ENCODE measurements around the gene RBSN. TPM values are rescaled to one million over a fixed set of nuclear protein-coding genes. Genes with fewer than 3 reads are reported as not detected.

The RBSN gene
- total RNA-seq, 1 experiment from 2014 or later: 18.4 TPM

DNA sequence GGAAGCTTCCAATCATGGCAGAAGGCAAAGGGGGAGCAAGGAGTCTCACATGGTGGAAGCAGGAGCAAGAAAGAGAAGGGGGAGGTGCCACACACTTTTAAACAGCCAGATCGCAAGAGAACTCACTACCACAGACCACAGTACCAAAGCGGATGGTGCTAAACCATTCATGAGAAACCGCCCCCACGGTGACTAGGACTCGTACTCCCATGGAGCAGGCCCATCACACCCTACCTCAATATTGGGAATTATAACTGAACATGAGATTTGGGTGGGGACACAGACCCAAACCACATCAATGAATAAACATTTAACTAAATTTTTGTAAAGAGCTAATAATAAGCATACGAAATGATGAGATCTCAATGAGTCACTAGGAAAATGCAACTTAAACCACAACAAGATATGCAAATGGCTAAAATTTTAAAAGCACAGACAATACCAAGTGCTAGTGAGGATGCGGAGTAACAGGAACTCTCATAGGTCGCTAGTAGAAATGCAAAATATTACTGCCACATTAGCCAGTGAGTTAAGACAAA lies 43.9 kb downstream of the RBSN start:
- CTCF ChIA-PET: interaction anchor here (1.3 kb wide), 1 partner anchor 9 kb away, joined by 3 read pairs; no protein-coding TSS in a partner anchor
- H3K9ac ChIP-seq (ENCODE audit: low read length): no peak overlapping the region
- no peaks in the 10 kb centered on the region for H3K27me3 ChIP-seq (ENCODE audit: insufficient read depth, low read length)
- H3K4me3 ChIP-seq (replicated peaks in 1 of 2; ENCODE audit: low read depth in 1 of 2, low read length in 2 of 2): no peak overlapping the region
- no peak overlapping the region for H3K4me2 ChIP-seq (ENCODE audit: low read length)
- no peaks in the 10 kb centered on the region for H3K9me2 ChIP-seq (ENCODE audit: insufficient read depth)
- no peaks in the 10 kb centered on the region for H3K4me1 ChIP-seq (ENCODE audit: control insufficient read depth in 1 of 2, insufficient read depth in 2 of 2, low read length in 2 of 2)
- BruUV-seq (replicated peaks): no TSS peak
- no peak for ATAC-seq
- intact Hi-C loops (cut with micrococcal nuclease): no loop called here
- H4K20me1 ChIP-seq (ENCODE audit: insufficient read depth): peaks cover 10% of the 10 kb centered on the region; the same call in 1 of the 2 replicates
- TF ChIP-seq ZNF274 (IDR thresholded peaks at IDR 0.05; ENCODE audit: low read depth, low read length): no peak
- TF ChIP-seq, protein P1, sequence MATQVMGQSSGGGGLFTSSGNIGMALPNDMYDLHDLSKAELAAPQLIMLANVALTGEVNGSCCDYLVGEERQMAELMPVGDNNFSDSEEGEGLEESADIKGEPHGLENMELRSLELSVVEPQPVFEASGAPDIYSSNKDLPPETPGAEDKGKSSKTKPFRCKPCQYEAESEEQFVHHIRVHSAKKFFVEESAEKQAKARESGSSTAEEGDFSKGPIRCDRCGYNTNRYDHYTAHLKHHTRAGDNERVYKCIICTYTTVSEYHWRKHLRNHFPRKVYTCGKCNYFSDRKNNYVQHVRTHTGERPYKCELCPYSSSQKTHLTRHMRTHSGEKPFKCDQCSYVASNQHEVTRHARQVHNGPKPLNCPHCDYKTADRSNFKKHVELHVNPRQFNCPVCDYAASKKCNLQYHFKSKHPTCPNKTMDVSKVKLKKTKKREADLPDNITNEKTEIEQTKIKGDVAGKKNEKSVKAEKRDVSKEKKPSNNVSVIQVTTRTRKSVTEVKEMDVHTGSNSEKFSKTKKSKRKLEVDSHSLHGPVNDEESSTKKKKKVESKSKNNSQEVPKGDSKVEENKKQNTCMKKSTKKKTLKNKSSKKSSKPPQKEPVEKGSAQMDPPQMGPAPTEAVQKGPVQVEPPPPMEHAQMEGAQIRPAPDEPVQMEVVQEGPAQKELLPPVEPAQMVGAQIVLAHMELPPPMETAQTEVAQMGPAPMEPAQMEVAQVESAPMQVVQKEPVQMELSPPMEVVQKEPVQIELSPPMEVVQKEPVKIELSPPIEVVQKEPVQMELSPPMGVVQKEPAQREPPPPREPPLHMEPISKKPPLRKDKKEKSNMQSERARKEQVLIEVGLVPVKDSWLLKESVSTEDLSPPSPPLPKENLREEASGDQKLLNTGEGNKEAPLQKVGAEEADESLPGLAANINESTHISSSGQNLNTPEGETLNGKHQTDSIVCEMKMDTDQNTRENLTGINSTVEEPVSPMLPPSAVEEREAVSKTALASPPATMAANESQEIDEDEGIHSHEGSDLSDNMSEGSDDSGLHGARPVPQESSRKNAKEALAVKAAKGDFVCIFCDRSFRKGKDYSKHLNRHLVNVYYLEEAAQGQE (IDR thresholded peaks at IDR 0.05; ENCODE audit: low read depth): no peak
- TF ChIP-seq, protein P2, sequence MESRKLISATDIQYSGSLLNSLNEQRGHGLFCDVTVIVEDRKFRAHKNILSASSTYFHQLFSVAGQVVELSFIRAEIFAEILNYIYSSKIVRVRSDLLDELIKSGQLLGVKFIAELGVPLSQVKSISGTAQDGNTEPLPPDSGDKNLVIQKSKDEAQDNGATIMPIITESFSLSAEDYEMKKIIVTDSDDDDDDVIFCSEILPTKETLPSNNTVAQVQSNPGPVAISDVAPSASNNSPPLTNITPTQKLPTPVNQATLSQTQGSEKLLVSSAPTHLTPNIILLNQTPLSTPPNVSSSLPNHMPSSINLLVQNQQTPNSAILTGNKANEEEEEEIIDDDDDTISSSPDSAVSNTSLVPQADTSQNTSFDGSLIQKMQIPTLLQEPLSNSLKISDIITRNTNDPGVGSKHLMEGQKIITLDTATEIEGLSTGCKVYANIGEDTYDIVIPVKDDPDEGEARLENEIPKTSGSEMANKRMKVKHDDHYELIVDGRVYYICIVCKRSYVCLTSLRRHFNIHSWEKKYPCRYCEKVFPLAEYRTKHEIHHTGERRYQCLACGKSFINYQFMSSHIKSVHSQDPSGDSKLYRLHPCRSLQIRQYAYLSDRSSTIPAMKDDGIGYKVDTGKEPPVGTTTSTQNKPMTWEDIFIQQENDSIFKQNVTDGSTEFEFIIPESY (IDR thresholded peaks at IDR 0.05; ENCODE audit: extremely low read depth, insufficient replicate concordance, low read length): no peak
- TF ChIP-seq EZH2phosphoT487 (IDR thresholded peaks at IDR 0.05; ENCODE audit: borderline replicate concordance): no peak
- TF ChIP-seq EGR1 (IDR thresholded peaks at IDR 0.05; ENCODE audit: low read depth): no peak
- TF ChIP-seq, protein P3, sequence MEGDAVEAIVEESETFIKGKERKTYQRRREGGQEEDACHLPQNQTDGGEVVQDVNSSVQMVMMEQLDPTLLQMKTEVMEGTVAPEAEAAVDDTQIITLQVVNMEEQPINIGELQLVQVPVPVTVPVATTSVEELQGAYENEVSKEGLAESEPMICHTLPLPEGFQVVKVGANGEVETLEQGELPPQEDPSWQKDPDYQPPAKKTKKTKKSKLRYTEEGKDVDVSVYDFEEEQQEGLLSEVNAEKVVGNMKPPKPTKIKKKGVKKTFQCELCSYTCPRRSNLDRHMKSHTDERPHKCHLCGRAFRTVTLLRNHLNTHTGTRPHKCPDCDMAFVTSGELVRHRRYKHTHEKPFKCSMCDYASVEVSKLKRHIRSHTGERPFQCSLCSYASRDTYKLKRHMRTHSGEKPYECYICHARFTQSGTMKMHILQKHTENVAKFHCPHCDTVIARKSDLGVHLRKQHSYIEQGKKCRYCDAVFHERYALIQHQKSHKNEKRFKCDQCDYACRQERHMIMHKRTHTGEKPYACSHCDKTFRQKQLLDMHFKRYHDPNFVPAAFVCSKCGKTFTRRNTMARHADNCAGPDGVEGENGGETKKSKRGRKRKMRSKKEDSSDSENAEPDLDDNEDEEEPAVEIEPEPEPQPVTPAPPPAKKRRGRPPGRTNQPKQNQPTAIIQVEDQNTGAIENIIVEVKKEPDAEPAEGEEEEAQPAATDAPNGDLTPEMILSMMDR (IDR thresholded peaks at IDR 0.05 in 2 of 3, conservative IDR thresholded peaks at IDR 0.05 in 1 of 3; ENCODE audit: borderline replicate concordance in 1 of 3, insufficient read depth in 1 of 3, low read depth in 2 of 3, low read length in 2 of 3): no peak
- no peak for TF ChIP-seq POLR2AphosphoS5 (IDR thresholded peaks at IDR 0.05; ENCODE audit: low read depth, low read length)
- TF ChIP-seq FOSL1 (IDR thresholded peaks at IDR 0.05; ENCODE audit: low read depth): no peak
- TF ChIP-seq, protein P4, sequence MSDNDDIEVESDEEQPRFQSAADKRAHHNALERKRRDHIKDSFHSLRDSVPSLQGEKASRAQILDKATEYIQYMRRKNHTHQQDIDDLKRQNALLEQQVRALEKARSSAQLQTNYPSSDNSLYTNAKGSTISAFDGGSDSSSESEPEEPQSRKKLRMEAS (IDR thresholded peaks at IDR 0.05): no peak
- TF ChIP-seq YY1 (IDR thresholded peaks at IDR 0.05; ENCODE audit: extremely low read depth, insufficient replicate concordance, low read depth, low read length): no peak
- no peak for TF ChIP-seq POLR2A (IDR thresholded peaks at IDR 0.05; ENCODE audit: borderline replicate concordance, extremely low read depth, insufficient read depth, insufficient read length)
- no peaks in the 10 kb centered on the region for H3K9me3 ChIP-seq (ENCODE audit: control insufficient read depth in 1 of 2, insufficient read depth in 1 of 2, low read depth in 1 of 2, low read length in 2 of 2)
- no peak overlapping the region for H2AFZ ChIP-seq (ENCODE audit: low read depth, low read length, poor library complexity, severe bottlenecking)
- peaks cover 98% of the 10 kb centered on the region for H3K79me2 ChIP-seq (ENCODE audit: insufficient read depth, low read length)
- no peak for DNase-seq (ENCODE audit: low read depth, low spot score)
- H3K27ac ChIP-seq (ENCODE audit: low read depth, low read length): no peak overlapping the region
- H3K36me3 ChIP-seq (ENCODE audit: control insufficient read depth in 1 of 2, insufficient read depth in 2 of 2, low read length in 2 of 2): peaks cover 20 to 71% of the 10 kb centered on the region in 2 experiments; a peak in 3 of 4 replicates
- RAD21 ChIA-PET (ENCODE audit: low non-redundant PET in 1 of 2, low total read pairs in 2 of 2, uncharacterized antibody in 2 of 2, unreplicated experiment in 2 of 2): no interaction called here
- POLR2A ChIA-PET: no interaction called here

All from HCT116 (cell line).